KG1 (cell line): ENCODE results near the gene UGT3A1.
"Not testable (repeated sequence)": the region's sequence is repeated elsewhere in the genome, so short reads cannot be mapped to it uniquely, and the experiment has no call there.

Experiments
- DNase-seq: peaks from one replicate; lab custom pipeline; 2025; lab: John Stamatoyannopoulos, UW

Gene UGT3A1

DNA sequence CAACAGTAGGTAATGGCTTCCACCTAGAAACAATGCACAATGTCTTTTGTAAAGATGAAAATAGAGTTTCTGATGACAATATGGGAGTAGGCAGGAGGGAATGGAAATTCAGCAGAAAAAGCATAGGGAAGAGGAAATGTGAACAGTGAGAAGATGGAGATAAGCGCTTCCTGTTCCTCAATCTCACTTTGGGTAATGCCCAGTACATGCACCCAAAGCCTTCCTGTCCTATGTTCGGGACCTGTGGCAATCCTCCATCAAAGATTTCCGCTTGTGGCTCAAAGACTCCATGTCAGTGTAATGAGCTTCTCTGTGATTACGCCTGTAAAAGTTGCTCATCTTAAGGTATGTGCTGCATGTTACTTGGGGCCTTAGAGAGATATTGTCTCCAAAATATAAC is 2.7 kb downstream of the UGT3A1 start:
- no peak for DNase-seq

DNA sequence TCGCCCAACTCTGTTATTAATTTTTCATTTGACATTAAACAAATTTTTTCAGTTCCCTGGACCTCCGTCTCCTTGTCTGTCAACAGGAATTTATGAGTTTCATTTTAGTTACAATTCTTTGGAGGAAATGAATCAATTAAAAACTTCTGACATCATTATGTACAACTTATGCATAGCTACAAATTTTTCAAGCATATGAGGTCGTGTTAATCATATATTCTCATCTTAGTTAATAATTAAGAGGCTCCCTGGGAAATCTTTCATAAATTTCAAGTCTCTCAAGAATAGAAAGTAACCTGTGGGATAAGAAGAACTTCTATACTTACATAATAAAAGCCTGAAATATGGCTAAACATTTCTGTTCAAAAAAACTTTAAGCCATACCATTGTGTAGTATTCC is 3.4 kb downstream of the UGT3A1 start:
- no peak for DNase-seq

GRCh38 chr5:35979715-35980114 is 11.5 kb downstream of the UGT3A1 start:
- DNase-seq = no peak

DNA sequence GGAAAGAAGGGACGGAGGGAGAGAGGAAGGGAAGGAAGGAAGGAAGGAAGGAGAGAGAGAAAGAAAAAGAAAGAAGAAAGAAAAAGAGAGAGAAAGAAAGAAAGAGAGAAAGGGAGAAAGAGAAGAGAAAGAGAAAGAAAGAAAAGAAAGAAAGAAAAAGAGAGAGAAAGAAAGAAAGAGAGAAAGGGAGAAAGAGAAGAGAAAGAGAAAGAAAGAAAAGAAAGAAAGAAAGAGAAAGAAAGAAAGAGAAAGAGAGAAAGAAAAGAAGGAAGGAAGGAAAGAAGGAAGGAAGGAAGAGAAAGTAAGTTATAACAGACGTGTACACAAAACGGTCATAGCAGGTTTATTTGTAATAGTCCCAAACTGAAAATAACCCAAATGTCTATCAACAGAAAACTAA is 14.3 kb downstream of the UGT3A1 start:
- DNase-seq = not testable (repeated sequence)

DNA sequence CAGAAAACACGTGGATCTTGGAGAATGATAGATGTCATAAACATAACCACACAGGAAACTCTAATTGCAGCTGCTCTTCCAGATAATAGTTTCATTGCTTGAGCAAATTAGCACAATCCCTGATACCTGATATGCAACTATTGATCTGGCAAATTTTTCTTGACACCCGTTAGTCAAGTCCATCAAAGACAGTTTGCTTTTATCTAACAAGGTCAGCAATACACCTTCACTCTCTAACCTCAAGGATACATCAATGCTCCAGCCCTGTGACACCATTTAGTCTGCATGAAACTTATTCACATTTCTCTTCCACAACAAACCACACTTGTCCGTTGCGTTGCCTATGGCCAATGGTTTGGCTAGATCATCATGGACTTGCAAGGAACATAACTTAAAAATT is 16.6 kb downstream of the UGT3A1 start:
- no peak for DNase-seq

DNA sequence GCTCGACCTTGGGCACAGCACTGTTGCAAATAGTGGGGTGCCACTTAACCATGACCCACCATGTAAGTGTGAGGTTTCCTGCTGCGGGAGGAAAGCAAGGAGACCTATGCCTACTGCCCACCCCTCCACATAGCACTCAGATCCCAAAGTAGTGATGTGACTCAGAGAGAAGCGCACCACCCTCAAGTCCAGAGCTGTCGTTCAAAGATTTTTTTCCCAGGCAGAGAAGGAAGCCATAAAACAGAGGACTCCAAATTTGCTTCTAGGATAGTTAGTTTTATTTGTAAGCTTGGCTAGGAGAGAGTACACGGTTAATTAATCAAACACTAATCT is 19.3 kb downstream of the UGT3A1 start:
- DNase-seq = no peak

DNA sequence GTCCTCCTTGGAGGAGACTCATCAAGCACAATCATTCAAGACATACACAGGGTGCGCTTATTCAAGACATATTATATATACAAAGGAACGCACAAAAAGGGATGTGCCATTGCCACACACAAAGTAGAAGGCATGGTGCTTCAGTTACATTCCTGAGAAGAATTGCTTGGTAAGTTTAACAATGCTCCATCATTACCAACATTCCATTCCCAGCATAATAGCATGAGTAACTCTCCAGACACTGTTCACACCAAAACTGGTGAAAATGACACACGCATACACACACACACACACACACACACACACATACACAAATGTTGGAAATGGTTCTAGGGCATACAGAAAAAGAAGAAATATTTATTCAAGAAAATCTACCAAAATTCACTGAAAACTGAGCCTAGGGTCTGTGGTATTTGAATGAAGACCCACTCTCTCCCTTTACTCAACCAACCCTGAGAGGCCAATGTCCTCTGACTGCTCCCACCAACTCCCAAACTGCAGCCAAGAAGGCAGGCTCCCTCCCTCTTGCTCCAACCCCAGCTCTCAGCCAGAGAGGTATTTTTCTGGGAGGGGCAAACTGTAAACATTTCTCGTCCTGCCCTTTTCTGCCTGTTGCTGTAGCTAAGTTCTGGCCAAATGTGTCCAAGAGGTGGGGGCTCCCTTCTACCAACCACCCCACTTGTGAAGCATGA is 19.9 kb downstream of the UGT3A1 start:
- no peak for DNase-seq

DNA sequence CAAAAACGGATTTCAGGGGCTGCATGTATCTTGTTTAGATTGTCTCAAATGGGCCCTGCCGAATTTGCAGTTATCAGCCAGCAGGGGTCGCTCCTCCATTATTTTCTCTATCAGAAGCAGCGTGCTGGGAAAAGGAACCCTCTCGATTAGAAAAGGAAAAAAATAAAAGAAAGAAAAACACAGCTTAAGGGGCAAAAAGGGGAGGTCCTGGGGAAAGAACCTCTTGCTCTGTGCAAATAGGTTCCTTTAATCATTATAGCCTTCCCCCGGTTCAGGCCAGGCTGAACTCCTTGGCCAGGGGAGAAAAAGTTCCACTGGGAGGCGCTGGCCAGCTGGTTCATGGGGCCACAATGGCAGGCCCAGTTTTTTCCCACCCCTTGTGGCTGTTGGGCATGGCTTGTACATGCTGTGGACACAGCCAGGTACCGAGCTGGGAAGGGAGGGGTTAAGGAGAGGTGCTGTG is 27.8 kb downstream of the UGT3A1 start:
- DNase-seq = no peak

- DNase-seq = no peak
Measured at GRCh38 chr5:35960328-35960727, 30.9 kb downstream of the UGT3A1 start.

- DNase-seq = no peak
Measured at GRCh38 chr5:35956429-35956828, 34.8 kb downstream of the UGT3A1 start.

DNA sequence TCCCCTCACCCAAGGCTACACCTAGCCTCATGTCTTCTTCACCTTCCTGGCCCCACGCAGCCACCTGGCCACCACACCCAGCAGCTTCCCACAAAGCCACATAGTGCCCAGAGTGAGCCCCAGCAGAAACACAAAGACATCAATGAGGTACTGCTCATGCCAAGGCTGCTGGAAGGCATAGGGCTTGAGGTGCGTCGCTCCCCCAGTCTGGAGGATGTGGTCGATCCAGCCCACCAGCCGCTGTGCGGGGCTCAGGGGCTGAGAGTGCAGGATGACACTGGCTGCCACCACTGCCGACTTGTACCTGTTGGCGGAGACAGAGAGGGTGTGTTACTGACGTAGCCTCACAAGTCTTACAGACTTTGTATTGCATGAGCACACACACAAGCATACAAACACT is 37.0 kb downstream of the UGT3A1 start:
- DNase-seq = no peak

DNA sequence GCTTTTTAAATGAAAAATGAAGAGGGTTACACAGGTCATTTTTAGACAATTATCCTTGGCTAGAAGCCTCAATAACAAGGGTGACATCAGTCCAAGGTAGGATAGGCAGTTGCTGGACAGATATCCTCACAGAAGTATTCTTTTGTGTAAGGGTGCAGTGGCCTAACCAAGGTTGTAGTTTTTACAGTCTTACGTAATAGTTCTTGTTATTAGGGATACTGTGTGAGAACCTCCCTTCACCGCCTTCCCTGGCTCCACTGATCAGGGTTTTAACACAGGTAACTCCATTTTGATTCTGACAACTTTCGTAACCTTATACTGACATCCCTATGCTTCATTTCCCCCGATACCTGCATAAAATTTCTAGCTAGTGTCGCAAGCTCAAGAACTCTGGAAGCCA is 44.1 kb downstream of the UGT3A1 start:
- DNase-seq = no peak

GRCh38 chr5:35939639-35940038 is 51.6 kb downstream of the UGT3A1 start:
- DNase-seq = no peak

DNA sequence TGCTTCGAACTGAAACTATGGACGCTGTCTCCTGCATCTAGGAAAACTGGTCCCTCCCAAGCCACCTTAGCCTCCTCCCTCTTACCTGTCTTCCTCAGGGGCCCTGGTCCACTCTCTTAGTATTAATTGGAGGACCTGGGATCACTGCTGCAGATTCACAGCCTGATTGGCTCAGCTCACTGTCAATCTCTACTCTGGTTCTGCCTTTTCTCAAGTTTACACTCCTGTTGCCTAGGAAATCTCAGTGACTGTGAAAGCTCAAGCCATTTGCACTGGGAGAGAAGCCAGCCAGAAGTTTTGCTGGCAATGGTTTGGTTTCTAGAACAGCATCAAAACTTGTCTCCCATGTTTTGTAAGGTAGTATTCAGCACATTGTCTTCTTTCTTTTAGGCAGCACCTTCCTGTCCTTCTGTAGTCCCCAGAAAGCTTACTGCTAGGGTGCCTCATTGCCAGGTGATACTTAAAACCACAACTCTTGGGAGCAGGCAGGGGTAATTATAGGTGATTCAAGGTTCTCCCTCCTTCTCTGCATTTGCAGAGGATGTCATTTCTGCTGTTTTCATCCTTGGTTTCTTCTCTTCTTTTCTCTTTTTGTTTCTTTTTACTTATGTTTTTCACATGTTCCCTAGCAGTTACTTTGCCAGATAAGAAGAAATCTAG is 52.5 kb downstream of the UGT3A1 start, which contains the start of gene CAPSL:
Gene CAPSL, minus strand, starts transcription at position 55 of the 660 bp plus-strand sequence. CDS start 17,502 bp downstream, outside the sequence.
- peak; percentile 14 for DNase-seq

- peak; percentile 70 for DNase-seq
Measured at GRCh38 chr5:35926389-35927051, 64.7 kb downstream of the UGT3A1 start.

GRCh38 chr5:35924950-35925722 is 66.1 kb downstream of the UGT3A1 start:
- peak; percentile 43 for DNase-seq

- DNase-seq = no peak
Measured at GRCh38 chr5:35924122-35924949, 66.9 kb downstream of the UGT3A1 start.

GRCh38 chr5:35922468-35922867 is 68.7 kb downstream of the UGT3A1 start:
- DNase-seq = no peak

GRCh38 chr5:35921930-35922329 is 69.3 kb downstream of the UGT3A1 start:
- no peak for DNase-seq

- DNase-seq = no peak
Measured at GRCh38 chr5:35920890-35921289, 70.3 kb downstream of the UGT3A1 start.

GRCh38 chr5:35919191-35919590 is 72.0 kb downstream of the UGT3A1 start:
- DNase-seq = no peak

- no peak for DNase-seq
Measured at GRCh38 chr5:35908814-35909213, 82.4 kb downstream of the UGT3A1 start.
